Measurements from ENCODE around the gene ARHGAP22.

ARHGAP22 gene

DNA sequence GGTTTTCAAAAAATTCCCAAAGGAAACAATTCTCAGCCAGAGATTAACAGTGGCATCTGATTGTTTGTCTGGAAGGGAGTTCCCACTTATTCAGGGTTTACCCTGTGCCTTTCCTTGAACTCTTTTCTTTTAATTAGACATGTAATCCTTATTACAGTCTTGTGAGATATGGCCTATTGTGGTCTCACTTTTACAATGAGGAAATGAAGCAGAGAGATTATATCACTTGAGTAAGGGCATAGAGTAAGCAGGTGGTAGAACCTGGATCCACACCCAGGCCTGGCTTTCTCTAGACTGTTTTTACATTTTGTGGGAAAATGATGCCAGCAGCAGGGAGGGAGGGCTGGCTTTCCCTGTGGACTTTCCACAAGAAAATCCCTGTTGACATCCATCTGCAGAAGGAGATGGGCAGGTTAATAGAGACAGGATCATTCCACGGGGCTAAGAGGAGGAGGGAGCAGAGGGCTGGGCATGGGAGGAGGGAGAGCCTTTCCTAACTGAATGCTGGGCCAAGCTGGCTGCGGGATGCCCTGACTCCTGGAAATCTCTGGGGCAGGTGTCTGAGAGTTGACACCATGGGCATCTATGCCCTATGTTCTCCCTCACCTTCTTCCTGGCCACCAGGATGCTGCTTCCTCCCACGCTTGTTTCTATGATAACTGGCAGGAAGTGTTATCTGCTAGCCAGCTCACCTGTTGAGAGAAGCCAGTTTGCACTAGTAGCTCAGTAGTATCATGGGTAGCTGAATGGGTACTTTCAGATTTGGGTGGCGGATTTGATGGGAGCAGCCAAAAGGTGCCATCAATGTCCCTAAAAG is 28.7 kb upstream of the ARHGAP22 start:
- no peak for DNase-seq

DNA sequence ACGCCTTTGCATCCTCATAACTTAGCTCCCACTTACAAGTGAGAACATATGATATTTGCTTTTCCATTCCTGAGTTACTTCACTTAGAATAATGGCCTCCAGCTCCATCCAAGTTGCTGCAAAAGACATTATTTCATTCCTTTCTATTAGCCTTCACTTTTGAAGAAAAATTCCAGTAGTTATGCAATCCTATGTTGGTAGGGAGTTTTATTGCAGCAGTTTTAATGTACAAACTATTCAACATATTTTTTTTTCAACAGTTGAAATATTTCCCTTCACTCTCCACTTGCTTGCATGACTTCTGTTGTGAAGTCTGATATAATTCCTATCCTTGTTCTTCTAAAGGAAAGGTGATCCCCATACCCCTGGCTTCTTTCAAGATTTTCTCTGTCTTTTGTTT is 27.3 kb upstream of the ARHGAP22 start:
- no peak for DNase-seq

DNA sequence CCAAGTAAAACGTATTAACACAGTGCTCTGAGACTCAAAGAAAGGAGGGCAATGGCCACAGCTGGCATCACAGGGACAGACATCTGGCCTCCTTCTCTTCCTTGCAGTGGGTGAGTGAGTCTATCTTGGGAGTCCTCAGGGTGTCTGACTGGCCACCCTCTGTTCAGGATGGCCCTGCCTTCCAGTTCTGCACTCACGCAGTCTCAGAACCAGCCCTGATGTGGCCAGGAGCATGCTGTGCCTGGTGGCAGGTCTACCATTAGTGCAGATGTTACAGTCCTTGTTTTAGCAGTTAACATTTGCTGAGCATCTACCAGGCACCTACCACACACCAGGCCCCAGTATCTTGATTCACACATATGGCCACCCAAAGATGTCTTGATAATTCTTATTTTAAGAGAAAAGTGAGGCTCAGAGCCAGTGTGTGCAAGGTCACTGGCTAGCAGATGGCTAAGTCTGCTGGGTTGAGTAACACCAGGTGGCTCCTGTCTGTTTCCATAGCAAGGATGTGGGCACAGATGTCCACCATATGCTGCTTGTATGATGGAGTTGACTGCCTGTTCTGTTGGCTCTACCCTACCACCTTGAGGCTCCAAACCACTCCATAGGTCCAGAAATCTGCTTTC is 23.2 kb upstream of the ARHGAP22 start:
- DNase-seq = no peak

- no peak for DNase-seq
These were observed 22.3 kb upstream of the ARHGAP22 start for GRCh38 chr10:48626986-48627731.

DNA sequence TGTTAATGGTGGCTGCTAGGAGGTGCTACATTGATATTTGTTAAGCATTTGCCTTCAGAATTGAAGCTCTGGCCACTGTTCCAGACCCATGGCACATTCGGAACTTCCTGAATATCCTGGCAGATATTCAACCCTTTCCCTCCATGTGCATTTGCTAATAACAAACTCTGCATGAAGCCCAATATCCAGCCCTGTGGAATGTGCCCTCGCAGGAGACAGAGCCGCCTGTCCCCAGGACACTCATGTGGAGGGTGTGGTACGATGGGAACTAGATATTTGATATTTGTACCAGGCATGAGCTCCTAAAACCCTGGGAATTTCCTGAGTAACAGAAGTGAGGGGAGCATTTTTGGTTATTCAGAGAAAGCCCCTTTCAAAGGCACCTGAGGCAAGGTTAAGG is 21.6 kb upstream of the ARHGAP22 start:
- DNase-seq = no peak

DNA sequence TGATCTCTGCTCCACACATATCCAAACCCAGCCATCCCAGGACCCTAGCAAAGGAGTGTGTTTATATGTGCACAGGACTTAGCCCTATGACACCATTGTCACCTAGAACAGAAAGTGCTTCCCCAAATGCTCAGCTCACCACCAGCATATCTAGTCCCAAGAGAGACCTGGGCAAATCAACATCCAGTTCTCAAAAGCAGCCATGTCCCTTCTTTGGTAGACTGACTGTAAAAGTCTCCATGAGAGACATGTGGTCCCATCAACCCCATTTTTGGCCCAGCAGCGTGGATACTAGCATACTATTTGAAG is 20.9 kb upstream of the ARHGAP22 start:
- no peak for DNase-seq

DNA sequence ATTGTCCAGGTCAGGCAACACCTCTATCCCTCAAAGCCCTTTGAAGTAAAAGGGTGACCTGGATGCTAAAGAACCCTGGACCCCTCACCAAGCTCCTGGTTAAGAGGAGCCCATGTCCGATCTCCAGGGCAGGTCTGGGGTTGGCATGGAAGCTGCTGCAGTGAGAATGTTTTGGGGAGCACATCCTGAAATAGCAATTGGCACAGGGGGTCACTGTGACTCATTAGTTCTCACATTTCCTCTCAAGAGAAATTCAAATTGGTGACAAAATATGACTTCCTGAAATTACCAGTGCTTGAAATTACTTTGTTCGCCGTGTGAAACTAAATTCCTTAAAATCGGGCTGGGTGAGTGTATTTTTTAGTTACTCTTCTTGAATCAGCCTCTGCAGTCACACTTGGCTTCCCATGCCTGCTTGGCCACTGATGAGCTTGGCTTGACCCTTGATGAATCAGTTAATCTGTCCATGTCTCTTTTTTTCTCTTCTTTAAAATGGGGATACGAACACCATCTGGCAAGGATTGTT is 18.8 kb upstream of the ARHGAP22 start:
- DNase-seq = peak; percentile 79 to 96 (median 92)

- DNase-seq = no peak
These were observed 18.1 kb upstream of the ARHGAP22 start for GRCh38 chr10:48623009-48623408.

DNA sequence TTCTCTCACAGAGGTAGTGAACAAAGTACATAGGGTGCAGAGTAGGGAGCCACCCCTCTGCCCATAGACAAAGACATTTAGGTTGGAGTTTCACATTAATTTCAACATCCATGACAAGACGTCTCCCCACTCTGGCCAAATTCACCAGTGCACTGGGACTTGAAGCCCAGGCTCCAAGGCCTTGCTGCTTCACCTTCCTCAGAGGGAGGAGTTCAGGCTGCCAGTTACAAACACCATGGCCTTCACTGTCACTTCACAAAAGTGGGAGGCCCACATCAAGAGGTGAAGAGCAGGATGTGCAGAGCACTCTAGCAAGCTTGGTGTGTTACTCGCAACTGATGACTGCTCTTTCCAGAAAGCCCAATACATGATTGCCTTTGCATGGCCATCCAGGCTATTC is 15.8 kb upstream of the ARHGAP22 start:
- DNase-seq = no peak

DNA sequence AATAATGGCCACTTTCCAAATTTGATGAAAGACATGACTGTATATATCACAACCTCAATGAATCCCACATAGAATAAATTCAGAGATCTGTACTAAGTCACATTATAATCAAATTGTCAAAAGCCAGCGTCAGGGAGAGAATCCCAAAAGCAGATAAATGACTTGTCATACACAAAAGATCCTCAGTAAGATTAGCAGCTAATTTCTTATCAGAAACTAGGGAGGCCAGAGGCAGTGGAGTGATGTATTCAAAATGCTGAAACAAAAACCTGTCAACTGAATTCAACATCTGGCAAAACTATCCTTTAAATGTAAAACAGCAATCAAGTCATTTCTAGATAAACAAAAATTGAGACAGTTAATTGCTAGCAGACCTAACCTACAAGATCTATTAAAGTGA is 11.6 kb upstream of the ARHGAP22 start:
- no peak for DNase-seq

DNA sequence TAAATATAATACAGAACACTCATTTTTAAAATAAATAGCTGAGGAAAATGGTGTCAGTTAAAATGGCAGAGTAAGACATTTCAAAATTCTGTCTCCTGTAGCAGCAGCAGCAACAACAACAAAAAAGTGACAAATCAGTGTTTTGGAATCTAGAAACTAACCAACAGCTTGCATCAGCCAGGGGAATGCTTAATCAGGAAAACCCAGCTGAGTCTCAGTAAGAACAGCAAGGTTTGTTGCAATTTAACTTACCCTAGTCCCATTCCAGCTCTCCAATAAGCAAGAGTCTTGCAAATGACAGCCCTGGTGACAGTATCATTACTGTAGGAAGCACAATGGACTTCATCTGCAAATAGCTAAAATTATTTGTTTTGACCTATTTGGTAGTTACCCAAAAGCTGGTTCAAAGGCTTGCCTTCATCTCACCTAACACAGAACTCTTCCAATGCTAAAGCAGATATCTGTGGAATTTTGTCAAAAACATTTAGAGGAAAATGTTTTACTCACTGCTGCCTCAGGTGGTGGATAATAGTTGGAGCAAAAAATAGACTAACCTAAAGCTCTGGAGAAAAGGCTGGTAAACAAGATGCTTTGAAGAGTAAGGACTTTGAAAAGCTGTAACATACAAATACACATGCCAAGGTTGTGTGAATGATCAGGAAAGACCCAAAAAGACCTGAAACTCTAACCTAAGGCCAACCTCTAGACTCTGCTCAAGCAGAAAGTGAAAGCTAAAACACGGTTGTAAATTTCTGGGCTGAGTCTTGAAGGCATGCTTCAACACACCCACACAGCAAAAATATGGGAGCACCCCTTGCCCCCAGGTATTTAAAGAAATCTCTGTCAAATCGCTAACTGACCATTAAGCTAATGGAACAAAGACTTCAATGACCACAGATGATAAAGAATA is 9.9 kb upstream of the ARHGAP22 start:
- DNase-seq = peak; percentile 68 to 91 (median 87)

DNA sequence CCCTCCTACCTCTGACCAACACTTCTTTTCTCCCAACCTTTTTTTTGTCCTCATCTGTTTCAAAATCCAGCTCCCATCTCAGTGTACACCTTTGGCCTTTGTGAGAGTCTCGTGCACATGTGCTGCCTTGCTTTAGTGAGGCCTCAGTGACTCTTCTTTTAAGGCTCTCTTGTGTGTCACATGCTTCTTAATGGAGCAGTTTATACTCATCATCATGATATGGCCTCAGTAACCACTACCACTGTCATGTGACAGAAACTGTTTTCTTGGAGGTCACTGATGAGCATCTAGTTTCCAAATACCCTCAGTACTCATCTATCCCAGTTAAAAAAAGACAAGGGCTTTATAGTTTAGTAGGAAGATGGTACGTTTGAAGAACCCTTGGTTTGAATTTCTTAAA is 8.1 kb upstream of the ARHGAP22 start:
- DNase-seq = peak; percentile 64 to 92 (median 89)

- peak; percentile 84 to 95 (median 90) for DNase-seq
These were observed 7.5 kb upstream of the ARHGAP22 start for GRCh38 chr10:48612236-48612943.

DNA sequence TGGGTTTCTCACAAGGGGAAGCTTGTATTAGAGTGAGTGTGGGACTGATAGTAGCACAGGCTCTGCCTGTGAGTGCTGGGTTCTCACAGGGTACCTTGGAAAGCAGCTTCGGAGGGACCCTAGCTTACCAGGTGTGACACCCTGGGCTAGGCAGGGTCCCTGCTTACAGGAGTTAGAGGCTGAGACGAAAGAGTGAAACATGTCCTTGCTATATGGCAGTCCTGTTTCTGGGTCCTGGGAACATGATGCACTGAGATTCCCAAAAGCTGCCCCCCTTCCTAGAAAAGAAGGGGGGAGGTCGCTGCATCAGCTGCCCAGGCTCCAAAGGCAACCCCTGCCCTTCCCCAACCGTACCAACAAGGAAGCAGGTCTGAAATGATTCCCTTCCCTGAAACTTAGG is 6.3 kb upstream of the ARHGAP22 start:
- DNase-seq = no peak

- no peak for DNase-seq
These were observed 5.8 kb upstream of the ARHGAP22 start for GRCh38 chr10:48610585-48611093.

GRCh38 chr10:48609899-48610584 is 5.2 kb upstream of the ARHGAP22 start:
- DNase-seq = no peak

DNA sequence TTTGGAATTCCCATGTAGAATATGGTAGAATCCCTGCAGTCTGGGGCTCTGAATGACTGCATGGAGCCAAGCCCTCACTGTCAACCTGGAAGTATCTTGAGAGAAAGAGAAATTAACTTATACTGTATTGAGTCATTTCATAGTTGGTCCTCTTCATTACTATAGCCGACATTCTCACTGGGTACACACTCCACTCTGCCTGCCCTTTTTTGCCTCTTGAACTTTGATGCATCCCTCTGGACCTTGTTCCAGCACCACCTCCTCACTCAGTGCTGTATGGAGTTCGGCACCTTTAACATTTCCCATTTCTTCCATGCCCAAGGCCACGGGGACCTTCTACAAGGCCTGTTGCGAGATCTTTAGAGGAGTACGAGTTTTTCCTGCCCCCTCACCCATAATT is 4.6 kb upstream of the ARHGAP22 start:
- DNase-seq = no peak

- DNase-seq = no peak
These were observed 4.1 kb upstream of the ARHGAP22 start for GRCh38 chr10:48608976-48609375.

- peak in 1 of 3 donors; percentile 46 for DNase-seq
These were observed 3.4 kb upstream of the ARHGAP22 start for GRCh38 chr10:48608279-48608681.

DNA sequence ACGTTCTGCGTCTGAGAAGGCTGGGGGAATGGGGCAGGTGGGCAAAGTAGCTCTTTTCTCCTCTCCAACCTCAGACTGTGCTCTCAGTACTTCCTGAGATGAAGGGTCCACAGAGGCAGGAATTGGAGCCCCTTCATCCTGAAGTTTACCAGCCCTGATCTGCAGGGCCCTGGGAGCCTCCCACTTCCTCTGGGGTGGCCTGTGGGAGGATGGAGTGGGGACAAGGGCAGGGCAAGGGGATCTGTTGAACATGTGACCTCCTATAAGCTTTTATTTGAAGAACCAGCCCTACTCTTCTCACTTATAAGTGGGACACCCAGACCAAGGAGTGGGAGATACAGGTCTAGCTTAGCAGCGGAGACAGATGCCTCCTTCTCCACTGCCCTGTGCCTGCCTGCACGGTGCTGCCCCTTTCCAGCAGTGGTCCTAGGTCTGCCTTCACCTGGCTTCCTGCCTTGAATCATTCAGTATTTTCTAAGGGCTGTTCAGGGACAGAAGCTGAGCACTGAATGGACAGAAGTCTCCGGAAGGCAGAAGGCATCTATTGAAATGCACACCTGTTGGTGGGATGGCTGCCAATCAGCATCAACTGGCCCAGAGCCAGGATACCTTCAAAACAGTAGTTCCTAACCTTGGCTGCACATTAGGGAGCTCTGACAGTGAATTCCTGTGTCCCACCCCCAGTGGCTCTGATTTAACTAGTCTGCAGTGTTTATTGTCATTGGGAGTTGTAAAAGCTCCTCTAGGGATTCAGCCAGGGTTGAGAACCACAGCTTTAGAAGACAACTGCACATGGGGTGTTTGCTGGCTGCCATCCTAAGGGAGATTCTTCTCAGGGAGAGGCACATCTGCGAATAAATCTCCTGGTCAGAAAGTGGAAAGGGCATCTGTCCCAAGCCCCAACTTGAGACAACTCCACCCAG is 2.7 kb upstream of the ARHGAP22 start:
- DNase-seq = peak in 1 of 3 donors; percentile 42
